Middle frontal gyrus (tissue), 1 donor: Measurements from ENCODE around the gene RLBP1.

Experiments
- DNase-seq: peaks from one replicate; pipeline ENCODE4 v3.0.0-alpha.2; 2015; ENCODE audit warnings: low spot score; ENCODE audit errors: extremely low spot score

Gene RLBP1

GRCh38 chr15:89178307-89178977, 42.9 kb downstream of the RLBP1 start:
- DNase-seq: no peak

- DNase-seq: peak; percentile 39
Observed at GRCh38 chr15:89177633-89178306, 43.6 kb downstream of the RLBP1 start.

- no peak for DNase-seq
Observed at GRCh38 chr15:89177116-89177515, 44.3 kb downstream of the RLBP1 start.

- DNase-seq: no peak
Observed at GRCh38 chr15:89175617-89176191, 45.7 kb downstream of the RLBP1 start.

GRCh38 chr15:89174476-89174875, 46.9 kb downstream of the RLBP1 start:
- no peak for DNase-seq

GRCh38 chr15:89172921-89173320, 48.5 kb downstream of the RLBP1 start:
- DNase-seq: no peak

GRCh38 chr15:89171136-89172072, 50.0 kb downstream of the RLBP1 start:
- peak; percentile 33 for DNase-seq

- no peak for DNase-seq
Observed at GRCh38 chr15:89170364-89170763, 51.0 kb downstream of the RLBP1 start.

- DNase-seq: no peak
Observed at GRCh38 chr15:89168316-89168833, 53.0 kb downstream of the RLBP1 start.

GRCh38 chr15:89167267-89168176, 53.9 kb downstream of the RLBP1 start:
- DNase-seq: no peak

- no peak for DNase-seq
Observed at GRCh38 chr15:89165677-89166076, 55.7 kb downstream of the RLBP1 start.

GRCh38 chr15:89164712-89165211, 56.6 kb downstream of the RLBP1 start:
- no peak for DNase-seq

GRCh38 chr15:89163271-89164055, 57.9 kb downstream of the RLBP1 start:
- DNase-seq: no peak

- DNase-seq: no peak
Observed at GRCh38 chr15:89161666-89162065, 59.7 kb downstream of the RLBP1 start.
